Neural progenitor cell (in vitro differentiated cells): ENCODE measurements around the gene AIPL1.

Experiments used
- EZH2 ChIP-seq: fragments of 200-600 bp; sonication (generic); IDR thresholded peaks from 2 replicates; pipeline ENCODE4 v1.6.1; 2017; ENCODE audit warnings: antibody characterized with exemption, mild to moderate bottlenecking, moderate library complexity
- EZH2phosphoT487 ChIP-seq: fragments of 200-600 bp; sonication (generic); IDR thresholded peaks from 2 replicates; pipeline ENCODE4 v1.6.1; 2017; ENCODE audit warnings: antibody characterized with exemption
- TF ChIP-seq, protein P1 (sequence below): fragments of 200-600 bp; sonication (generic); IDR thresholded peaks from 2 replicates; pipeline ENCODE4 v1.5.1; 2017; ENCODE audit warnings: antibody characterized with exemption, mild to moderate bottlenecking

DNA sequence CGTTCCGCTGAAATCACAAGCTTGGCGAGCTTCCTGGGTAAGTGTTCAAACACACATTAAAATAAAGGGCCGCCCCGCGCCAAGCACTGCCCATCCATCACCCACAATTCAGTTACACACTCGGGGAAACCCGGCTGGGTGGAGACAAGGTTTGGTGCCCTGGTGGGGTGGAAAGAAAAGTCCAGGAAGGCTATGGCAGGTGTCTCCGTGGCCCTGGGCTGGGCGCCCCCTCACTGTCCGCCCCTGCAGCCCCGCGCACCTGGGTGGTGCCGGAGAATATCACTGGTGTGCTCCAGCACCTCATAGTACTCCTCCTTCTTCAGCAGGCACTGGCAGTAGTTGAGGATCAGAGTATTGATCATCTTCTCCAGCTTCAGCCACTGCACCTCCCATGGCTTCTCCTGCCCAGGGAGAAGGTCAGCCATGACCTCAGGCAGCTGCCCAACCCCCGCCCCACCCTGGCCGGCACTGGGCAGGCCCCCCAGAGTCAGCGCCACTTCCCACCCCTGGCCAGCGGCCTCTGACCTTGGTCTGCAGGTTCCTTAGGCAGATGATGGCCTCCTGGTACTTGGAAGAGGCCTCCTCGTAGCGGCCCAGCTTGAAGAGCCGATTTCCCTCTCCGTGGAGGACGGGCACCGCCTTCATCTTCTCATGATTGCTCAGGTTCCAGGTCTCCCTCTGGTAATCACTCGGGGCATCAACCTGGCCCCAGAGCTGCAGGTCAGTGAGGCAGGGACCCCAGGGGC is 8.4 kb downstream of the AIPL1 start:
- TF ChIP-seq, protein P1, sequence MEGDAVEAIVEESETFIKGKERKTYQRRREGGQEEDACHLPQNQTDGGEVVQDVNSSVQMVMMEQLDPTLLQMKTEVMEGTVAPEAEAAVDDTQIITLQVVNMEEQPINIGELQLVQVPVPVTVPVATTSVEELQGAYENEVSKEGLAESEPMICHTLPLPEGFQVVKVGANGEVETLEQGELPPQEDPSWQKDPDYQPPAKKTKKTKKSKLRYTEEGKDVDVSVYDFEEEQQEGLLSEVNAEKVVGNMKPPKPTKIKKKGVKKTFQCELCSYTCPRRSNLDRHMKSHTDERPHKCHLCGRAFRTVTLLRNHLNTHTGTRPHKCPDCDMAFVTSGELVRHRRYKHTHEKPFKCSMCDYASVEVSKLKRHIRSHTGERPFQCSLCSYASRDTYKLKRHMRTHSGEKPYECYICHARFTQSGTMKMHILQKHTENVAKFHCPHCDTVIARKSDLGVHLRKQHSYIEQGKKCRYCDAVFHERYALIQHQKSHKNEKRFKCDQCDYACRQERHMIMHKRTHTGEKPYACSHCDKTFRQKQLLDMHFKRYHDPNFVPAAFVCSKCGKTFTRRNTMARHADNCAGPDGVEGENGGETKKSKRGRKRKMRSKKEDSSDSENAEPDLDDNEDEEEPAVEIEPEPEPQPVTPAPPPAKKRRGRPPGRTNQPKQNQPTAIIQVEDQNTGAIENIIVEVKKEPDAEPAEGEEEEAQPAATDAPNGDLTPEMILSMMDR = no peak
- TF ChIP-seq EZH2 (no peak), EZH2phosphoT487 (no peak)
